Left lobe of liver (tissue), 2 donors: Measurements from ENCODE around the gene TRIM3. TPM values are rescaled to one million over a fixed set of nuclear protein-coding genes. Genes with fewer than 3 reads are reported as not detected.
A peak's percentile ranks its signal among the peaks of the same experiment; 100 is the strongest.

Experiments used
- ATAC-seq: fragments of 200-7000 bp; cut with Tn5 transposase; one replicate; pipeline ENCODE4 v1.9.1; 2020; ENCODE audit warnings: mild to moderate bottlenecking, moderate library complexity
- DNase-seq: peaks from one replicate; pipeline ENCODE4 v3.0.0-alpha.2; 2020; ENCODE audit warnings: low spot score
- total RNA-seq: library from RNA; stranded (reverse); gene quantifications from one replicate; pipeline ENCODE4 v1.2.1, GENCODE V29; 2021
- donor health status: DM: no; HTN: no; CAD: no; lungs with moderate emphysema.
- donor health status: DM: no; HTN: yes; CAD: no.

The TRIM3 gene
- total RNA-seq, 1 donor from 2014 or later = 7.8 TPM

DNA sequence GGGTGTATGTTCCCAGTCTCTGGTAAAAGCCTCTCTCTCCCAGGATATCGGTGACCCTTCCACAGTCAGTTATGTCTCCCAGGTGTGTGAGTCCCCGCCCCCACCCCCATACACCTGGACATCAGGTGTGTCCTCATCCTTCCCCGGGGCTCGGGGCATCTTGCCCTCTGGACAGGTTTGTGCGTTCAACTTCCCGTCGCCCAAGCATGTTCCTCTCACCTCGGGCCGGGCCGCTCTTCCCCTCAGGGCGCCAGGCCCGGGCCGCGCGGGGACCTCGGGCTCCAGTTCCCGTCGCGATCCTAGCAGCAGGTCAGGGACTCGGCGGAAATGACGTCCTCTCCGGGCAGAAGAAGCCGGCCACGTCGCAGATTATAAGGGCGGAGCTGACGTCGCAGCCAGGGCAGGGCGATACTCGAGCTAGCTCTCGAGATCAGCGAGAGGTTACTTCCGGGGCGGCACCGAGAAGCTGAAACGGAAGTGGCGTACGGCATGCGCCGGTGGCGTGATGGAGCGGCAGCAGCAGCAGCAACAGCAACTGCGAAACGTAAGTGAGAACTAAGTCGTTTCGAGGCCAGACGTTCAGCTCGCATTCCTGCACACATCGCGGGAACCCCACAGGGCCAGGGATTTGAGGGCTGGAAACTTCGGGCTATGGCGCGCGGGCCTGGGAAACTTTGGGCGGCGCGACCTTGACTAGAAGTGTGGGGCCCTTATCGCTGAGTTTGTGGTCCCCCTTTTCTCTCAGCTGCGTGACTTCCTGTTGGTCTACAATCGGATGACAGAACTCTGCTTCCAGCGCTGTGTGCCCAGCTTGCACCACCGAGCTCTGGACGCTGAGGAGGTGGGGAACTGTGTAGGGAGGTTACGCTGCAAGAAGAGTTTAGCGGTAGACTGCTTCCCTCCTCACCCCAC lies 7.5 kb upstream of the TRIM3 start, which contains the start of the genes ARFIP2 and TIMM10B:
TSS of gene ARFIP2 (minus strand) at position 320 of the 912 bp plus-strand sequence. CDS start 910 bp downstream, outside the sequence.
TSS of gene TIMM10B (plus strand) at position 490 of the 912 bp plus-strand sequence. CDS start at position 506, 16 bp downstream.
- ATAC-seq (peak; percentile 98), DNase-seq (peak; percentile 99)

- ATAC-seq (no peak), DNase-seq (no peak)
Measured at GRCh38 chr11:6480299-6480914, 6.7 kb upstream of the TRIM3 start.

- DNase-seq (no peak), ATAC-seq (no peak)
Measured at GRCh38 chr11:6476571-6476970, 2.8 kb upstream of the TRIM3 start.

GRCh38 chr11:6475936-6476335 lies 2.2 kb upstream of the TRIM3 start:
- DNase-seq (no peak), ATAC-seq (no peak)

DNA sequence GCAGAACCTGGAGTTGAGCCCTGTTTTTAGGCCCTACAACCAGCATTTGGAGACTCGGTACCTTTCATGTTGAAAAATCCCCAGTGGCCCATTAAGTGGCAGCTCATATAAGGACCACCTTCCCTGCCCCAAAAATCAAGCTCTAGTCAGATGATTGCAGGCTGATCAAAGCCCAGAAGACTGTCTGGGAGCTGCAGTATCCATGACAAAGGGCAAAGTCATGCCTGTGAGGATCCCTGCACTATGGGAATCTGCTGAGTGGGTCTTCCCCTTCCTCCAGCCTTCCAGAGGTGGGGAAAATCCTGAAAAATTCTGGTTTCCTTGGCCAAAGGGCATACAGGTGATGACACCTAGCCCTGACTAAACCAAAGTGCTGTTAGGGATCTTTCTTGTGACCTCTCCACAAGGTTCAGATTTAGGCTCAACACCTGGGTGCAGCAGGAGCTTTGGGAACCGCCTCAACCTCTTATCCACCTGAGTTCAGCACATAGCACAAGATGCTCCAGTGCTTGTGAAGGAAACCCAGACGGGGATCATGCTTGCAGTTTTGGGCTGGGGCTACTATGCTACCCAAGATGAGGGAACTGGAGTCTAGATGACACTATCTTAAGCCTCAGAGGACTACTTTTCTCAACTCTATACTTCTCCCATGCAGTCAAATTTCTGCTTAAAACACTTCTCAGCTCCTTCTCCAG lies 1.2 kb upstream of the TRIM3 start:
- ATAC-seq (no peak), DNase-seq (no peak)

GRCh38 chr11:6474413-6474792 lies 662 bp upstream of the TRIM3 start:
- no peak for DNase-seq
- no peak for ATAC-seq

DNA sequence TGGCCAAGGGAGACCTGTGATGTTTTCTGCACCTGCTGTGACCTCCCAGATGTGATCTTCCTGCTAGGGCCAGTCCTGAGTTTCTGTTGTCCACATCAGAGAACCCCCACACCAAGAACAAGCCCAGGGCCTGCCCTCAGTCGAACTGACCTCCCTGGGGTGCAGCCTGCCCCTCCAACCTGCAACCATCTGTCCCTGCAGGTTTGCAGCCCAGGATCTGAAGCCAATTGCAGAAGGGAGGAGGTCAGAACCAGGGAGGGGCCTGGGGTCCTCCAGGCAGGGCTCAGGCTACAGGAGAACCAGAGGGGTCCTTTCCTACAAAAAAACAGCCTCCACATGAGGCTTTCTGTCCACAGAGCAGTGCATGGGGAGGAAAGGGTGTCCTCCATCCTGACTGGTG lies 807 bp downstream of the TRIM3 start:
- ATAC-seq = no peak
- DNase-seq = no peak

DNA sequence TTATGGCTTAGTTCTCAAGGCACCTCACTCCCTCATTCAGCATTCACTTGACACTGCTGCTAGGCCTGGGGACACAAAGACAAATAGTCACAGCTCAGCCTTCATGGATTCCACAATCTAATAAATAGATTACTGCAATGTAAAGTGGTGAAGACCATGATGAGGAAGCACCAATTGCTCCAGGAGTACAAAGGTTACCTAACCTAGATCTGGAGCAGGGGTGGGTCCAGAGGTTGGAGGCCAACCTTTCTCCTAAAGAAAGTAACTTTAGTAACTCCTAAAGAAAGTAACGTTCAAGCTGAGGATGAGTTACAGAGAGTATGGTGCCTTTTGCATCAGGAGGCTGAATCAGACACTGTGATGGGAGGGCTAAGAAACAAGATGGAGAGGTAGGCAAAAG lies 4.1 kb downstream of the TRIM3 start:
- DNase-seq (no peak), ATAC-seq (no peak)

- DNase-seq (peak; percentile 76), ATAC-seq (peak; percentile 56)
Measured at GRCh38 chr11:6468712-6469495, 4.8 kb downstream of the TRIM3 start.

GRCh38 chr11:6459099-6459450 lies 14.7 kb downstream of the TRIM3 start:
- ATAC-seq (no peak), DNase-seq (no peak)

DNA sequence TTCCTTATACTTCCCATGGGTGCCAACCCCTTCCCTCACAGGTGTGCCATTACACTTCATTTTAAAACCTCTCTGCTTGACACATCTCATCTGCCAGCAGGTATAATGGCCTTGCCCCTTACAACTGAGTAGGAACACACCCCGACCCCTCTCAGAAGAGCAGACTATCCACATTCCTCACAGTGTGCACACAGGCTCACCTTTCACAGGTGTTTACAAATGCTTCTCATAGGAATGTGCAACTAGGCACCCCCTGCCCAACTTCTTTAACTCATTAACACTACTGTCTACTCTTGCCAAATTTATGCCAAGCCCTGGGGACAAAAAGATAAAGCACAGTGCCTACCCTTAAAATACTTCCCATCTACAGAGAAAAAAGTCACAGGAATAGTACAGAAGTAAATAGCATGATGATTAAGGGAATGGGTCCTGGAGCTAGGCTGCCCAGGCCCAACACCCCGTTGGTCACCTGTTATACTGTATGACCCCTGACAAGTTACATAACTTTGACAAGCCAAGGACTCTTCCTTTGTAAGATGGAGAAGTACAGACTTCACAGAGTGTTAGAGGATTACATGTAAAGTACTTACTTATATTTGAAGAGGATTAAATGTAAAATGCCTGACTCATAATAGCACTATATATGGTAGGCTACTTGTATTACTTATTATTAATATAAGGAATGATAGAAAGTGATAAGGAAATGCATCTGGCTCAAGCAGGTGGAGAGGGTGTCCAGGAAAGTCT lies 15.2 kb downstream of the TRIM3 start:
- DNase-seq = no peak
- no peak for ATAC-seq

GRCh38 chr11:6457581-6458320 lies 16.0 kb downstream of the TRIM3 start:
- DNase-seq = no peak
- no peak for ATAC-seq

GRCh38 chr11:6456361-6457073 lies 17.2 kb downstream of the TRIM3 start:
- ATAC-seq (no peak), DNase-seq (no peak)

GRCh38 chr11:6455070-6455469 lies 18.7 kb downstream of the TRIM3 start:
- DNase-seq = no peak
- ATAC-seq = no peak

DNA sequence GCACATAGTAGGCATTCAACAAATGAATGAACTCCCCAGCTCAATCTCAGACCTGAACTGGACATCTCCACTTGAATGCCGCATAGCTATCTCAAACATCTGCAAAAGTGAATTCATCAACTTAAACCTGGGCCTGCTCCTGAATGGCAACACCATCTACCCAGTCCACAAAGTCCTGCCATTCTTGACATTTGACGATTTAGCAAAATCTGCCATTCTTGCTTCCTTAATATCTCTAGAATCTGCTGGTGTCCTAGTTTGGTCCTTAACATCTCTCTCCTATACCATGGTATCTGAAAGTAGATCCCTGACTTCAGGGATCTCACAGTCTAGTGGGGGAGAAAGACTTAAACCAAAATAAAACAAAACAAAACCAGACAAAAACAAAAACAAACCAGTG lies 20.6 kb downstream of the TRIM3 start:
- DNase-seq (no peak), ATAC-seq (no peak)

GRCh38 chr11:6452219-6452618 lies 21.5 kb downstream of the TRIM3 start:
- DNase-seq (no peak), ATAC-seq (no peak)

- ATAC-seq = no peak
Measured at GRCh38 chr11:6448574-6448973, 25.2 kb downstream of the TRIM3 start.

GRCh38 chr11:6443269-6444003 lies 30.3 kb downstream of the TRIM3 start:
- DNase-seq (peak; percentile 78), ATAC-seq (peak; percentile 63)

More at GRCh38 chr11:6448574-6448973, 25.2 kb downstream of the TRIM3 start:
- no peak for DNase-seq
